Activated CD4-positive, alpha-beta memory T cell treated with anti-CD3 and anti-CD28 coated beads, Interleukin-2, amount 10 ng/mL, durations not matched to agents 7 days and 5 days (primary cell): ENCODE results near the gene PDCD2. TPM values are rescaled to one million over a fixed set of nuclear protein-coding genes. Genes with fewer than 3 reads are reported as not detected.
"Not testable (repeated sequence)": the region's sequence is repeated elsewhere in the genome, so short reads cannot be mapped to it uniquely, and the experiment has no call there.

Experiments used
- CTCF ChIA-PET: fragments of 350-600 bp; sonication (Branson Sonifier 250); formaldehyde crosslinking; loops from one replicate; lab custom pipeline; 2021; ENCODE audit warnings: antibody characterized with exemption, inconsistent platforms; lab: Charles Lee
- POLR2A ChIA-PET: fragments of 350-600 bp; sonication (Branson Sonifier 250); formaldehyde crosslinking; loops from one replicate; lab custom pipeline; 2021; ENCODE audit warnings: antibody characterized with exemption; lab: Charles Lee
- DNase-seq: peaks from one replicate; pipeline ENCODE4 v3.0.0-alpha.2; 2020
- H3K27ac Mint-ChIP-seq: one replicate; pipeline ENCODE4 v1.8.0; 2021; ENCODE audit warnings: mild to moderate bottlenecking, mixed read lengths
- H3K27me3 Mint-ChIP-seq: one replicate; pipeline ENCODE4 v1.8.0; 2021; ENCODE audit warnings: mixed read lengths
- H3K36me3 Mint-ChIP-seq: one replicate; pipeline ENCODE4 v1.8.0; 2021; ENCODE audit warnings: low read depth, mixed read lengths
- H3K4me1 Mint-ChIP-seq: one replicate; pipeline ENCODE4 v1.8.0; 2021; ENCODE audit warnings: mixed read lengths
- H3K4me3 Mint-ChIP-seq: one replicate; pipeline ENCODE4 v1.8.0; 2021; ENCODE audit warnings: mild to moderate bottlenecking, mixed read lengths
- H3K9me3 Mint-ChIP-seq: one replicate; pipeline ENCODE4 v1.8.0; 2021; ENCODE audit warnings: mixed read lengths
- total RNA-seq, 2 experiments: library from RNA; stranded (reverse); gene quantifications; one replicate each; pipeline ENCODE4 v1.2.3, GENCODE V29; 2021

PDCD2 gene
- 10 to 100 TPM; 78.7 to 82.1 TPM for total RNA-seq

DNA sequence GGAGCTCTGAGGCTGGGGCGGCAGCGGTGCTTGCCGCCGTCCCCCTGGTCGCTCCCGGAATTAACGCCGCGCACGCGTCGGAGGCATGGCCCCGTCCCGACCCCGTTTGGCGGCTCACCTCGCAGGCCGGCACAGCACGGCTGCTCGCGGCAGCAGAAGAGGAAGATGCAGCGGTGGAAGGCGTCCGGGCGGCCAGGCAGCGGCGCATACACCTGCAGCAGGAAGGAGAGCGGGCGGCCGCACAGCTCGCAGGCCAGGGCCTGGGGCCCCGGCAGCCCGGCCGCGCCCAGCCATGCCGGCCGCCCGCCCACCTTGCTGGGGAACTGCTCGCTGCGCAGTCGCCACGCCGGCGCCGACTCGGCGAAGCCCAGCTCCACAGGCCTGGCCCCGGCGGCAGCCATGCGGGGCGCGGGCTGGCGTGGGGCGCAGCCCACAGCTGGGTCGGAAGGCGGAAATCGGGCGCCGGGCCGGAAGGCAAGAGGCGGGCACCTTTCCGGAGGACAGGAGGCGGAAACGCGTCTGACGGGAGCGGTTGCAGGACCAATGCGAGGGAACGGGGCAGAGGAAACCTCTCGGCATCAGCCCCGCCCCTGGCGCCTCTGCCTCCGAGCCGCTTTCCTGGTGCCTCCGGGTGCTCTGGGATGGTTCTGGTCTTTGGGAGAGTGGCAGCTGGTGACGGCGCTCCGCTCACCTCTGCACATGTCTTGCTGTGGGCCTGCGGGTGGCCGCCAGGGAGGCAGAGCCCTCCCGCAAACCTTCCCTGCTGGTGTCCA lies at the start of gene PDCD2:
TSS of gene PDCD2 (minus strand) at position 457 of the 773 bp plus-strand sequence. CDS start at position 401, 56 bp downstream.
- POLR2A ChIA-PET: interaction anchor here (0.8 to 2.2 kb wide), 13 partner anchors 9 to 882 kb away, joined by 3 to 75 read pairs (median 6); partner anchors contain the start of genes C6orf120, DYNLT2, ERMARD and PSMB1
- Mint-ChIP-seq H3K27ac (peak within 1 kb of the TSS; percentile 91), H3K4me3 (peak within 1 kb of the TSS; percentile 98), H3K9me3 (no peaks in the 10 kb centered on the region), H3K4me1 (peaks cover 34% of the 10 kb centered on the region), H3K36me3 (peaks cover 43% of the 10 kb centered on the region), H3K27me3 (peaks cover 3% of the 10 kb centered on the region)
- DNase-seq: peak; percentile 94
- CTCF ChIA-PET: interaction anchor here (0.7 to 2.3 kb wide), 9 partner anchors 10 to 883 kb away, joined by 3 to 19 read pairs (median 4); partner anchors contain the start of genes C6orf120, PSMB1, TBP and WDR27

DNA sequence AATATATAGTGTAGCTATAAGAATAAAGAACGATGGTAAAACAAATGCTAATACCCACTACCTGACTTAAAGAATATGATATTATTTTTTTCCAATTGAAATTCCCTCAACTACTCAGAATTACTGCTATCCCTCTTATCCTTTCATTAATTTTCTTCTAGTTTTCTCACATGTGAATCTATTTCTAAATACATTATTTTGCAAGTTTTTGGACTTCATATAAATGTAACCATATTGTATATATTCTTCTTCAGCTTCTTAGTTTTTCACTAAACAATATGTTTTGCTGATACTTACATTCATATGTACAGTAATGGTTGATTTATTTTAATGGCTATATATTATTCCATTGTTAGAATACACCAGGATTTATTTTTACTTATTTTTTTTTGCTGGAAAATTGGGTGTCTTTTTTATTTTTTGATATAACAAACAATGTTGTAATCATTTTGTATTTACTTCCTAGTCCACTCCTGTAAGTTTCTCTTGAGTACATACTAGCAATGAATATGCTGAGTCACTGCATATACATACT lies 31.6 kb upstream of the PDCD2 start:
- H3K4me1 Mint-ChIP-seq, POLR2A ChIA-PET, H3K4me3 Mint-ChIP-seq, H3K27ac Mint-ChIP-seq, H3K9me3 Mint-ChIP-seq, CTCF ChIA-PET, DNase-seq, H3K27me3 Mint-ChIP-seq, H3K36me3 Mint-ChIP-seq: not testable (repeated sequence)

- POLR2A ChIA-PET, H3K9me3 Mint-ChIP-seq, H3K36me3 Mint-ChIP-seq, H3K4me1 Mint-ChIP-seq, CTCF ChIA-PET, H3K27ac Mint-ChIP-seq, DNase-seq: not testable (repeated sequence)
- Mint-ChIP-seq H3K27me3 (peaks cover 23% of the 10 kb centered on the region), H3K4me3 (peak overlapping the region; percentile 17)
Measured at GRCh38 chr6:170612256-170612804, 27.9 kb upstream of the PDCD2 start.

DNA sequence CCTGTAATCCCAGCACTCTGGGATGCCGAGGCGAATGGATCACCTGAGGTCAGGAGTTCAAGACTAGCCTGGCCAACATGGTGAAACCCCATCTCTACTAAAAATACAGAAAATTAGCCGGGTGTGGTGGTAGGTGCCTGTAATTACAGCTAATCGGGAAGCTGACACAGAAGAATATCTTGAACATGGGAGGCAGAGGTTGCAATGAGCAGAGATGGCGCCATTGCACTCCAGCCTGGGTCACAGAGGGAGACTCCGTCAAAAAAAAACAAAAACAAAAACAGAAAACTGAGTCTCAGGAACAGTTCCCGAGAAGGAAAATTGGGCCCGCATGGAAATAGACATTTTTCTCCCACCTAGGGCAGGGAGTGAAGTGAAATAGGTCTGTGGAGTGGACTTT lies 24.8 kb upstream of the PDCD2 start:
- H3K4me3 Mint-ChIP-seq, H3K4me1 Mint-ChIP-seq, H3K9me3 Mint-ChIP-seq, POLR2A ChIA-PET, H3K36me3 Mint-ChIP-seq, DNase-seq, H3K27ac Mint-ChIP-seq, CTCF ChIA-PET: not testable (repeated sequence)
- H3K27me3 Mint-ChIP-seq: peaks cover 40% of the 10 kb centered on the region

GRCh38 chr6:170605574-170606259 lies 21.3 kb upstream of the PDCD2 start:
- ChIA-PET POLR2A (no interaction called here), CTCF (no interaction called here)
- H3K27ac Mint-ChIP-seq: no peak overlapping the region
- DNase-seq: no peak
- no peak overlapping the region for H3K4me3 Mint-ChIP-seq
- H3K4me1 Mint-ChIP-seq: no peaks in the 10 kb centered on the region
- H3K36me3 Mint-ChIP-seq: no peaks in the 10 kb centered on the region
- H3K9me3 Mint-ChIP-seq: no peaks in the 10 kb centered on the region
- H3K27me3 Mint-ChIP-seq: peaks cover 47% of the 10 kb centered on the region

DNA sequence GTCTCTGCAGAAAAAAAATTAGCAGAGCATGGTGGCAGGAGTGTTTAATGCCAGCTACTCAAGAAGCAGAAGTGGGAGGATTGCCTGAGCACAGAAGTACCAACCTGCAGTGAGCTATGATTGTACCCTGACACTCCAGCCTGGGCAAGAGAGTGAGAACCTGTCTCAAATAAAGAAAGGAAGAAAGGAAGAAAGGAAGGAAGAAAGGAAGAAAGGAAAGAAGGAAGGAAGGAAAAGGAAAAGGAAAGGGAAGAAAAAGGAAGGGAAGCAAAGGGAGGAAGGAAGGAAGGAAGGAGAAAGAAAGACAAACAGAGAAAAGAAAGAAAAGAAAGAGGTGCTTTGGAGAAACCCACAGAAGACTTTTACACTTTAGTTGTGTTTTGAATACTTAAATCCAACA lies 12.8 kb upstream of the PDCD2 start:
- Mint-ChIP-seq H3K4me1 (no peaks in the 10 kb centered on the region), H3K36me3 (no peaks in the 10 kb centered on the region), H3K27ac (no peak overlapping the region), H3K27me3 (peaks cover 42% of the 10 kb centered on the region), H3K4me3 (no peak overlapping the region), H3K9me3 (peaks cover 2% of the 10 kb centered on the region)
- POLR2A ChIA-PET: no interaction called here
- CTCF ChIA-PET: no interaction called here
- DNase-seq: no peak

DNA sequence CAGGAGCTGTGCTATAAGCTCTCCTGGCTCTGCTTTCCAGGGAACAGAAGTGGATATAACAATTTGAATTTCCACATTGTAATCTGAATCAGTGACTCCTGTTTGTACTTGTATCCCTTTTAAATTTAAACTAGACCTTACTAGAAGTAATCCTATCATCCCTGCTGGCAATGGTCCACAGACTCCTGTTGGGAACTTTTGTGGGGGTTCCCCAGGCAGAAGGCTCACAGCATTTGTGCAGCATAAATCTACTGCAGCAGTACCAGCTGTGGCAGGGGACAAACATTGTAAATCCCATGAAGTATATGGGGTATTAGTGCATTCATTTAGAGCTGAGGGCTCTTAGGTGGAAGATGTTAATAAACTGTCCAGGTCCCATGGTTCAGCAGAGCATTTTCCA lies 12.0 kb upstream of the PDCD2 start:
- H3K27ac Mint-ChIP-seq: no peak overlapping the region
- H3K4me3 Mint-ChIP-seq: no peak overlapping the region
- ChIA-PET CTCF (no interaction called here), POLR2A (no interaction called here)
- no peaks in the 10 kb centered on the region for H3K36me3 Mint-ChIP-seq
- H3K9me3 Mint-ChIP-seq: peaks cover 5% of the 10 kb centered on the region
- no peaks in the 10 kb centered on the region for H3K4me1 Mint-ChIP-seq
- H3K27me3 Mint-ChIP-seq: peaks cover 42% of the 10 kb centered on the region
- no peak for DNase-seq

DNA sequence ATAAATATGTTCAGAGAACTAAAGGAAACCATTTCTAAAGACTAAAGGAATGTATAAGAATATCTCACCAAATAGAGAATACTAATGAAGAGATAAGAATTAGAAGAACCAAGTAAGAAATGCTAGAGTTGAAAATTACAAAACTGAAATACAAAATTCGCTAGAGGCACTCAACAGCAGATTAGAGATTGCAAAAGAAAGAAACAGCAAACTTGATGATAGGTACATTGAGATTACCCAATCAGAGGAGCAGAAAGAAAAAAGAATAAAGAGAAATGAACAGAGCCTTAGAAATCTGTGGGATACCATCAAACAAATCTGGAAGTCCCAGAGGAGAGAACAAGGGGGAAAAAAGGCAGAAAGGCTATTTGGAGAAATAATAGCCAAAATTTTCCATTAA lies 6.3 kb upstream of the PDCD2 start:
- Mint-ChIP-seq H3K27me3 (peaks cover 37% of the 10 kb centered on the region), H3K36me3 (peaks cover 3% of the 10 kb centered on the region), H3K9me3 (peaks cover 19% of the 10 kb centered on the region), H3K4me3 (no peak overlapping the region), H3K27ac (no peak overlapping the region), H3K4me1 (no peaks in the 10 kb centered on the region)
- ChIA-PET CTCF (no interaction called here), POLR2A (no interaction called here)
- no peak for DNase-seq

GRCh38 chr6:170584954-170585498 lies 589 bp upstream of the PDCD2 start:
- Mint-ChIP-seq H3K27ac (peak overlapping the region; percentile 88), H3K36me3 (peaks cover 36% of the 10 kb centered on the region), H3K27me3 (peaks cover 8% of the 10 kb centered on the region), H3K9me3 (peaks cover 2% of the 10 kb centered on the region), H3K4me3 (peak overlapping the region; percentile 98), H3K4me1 (peaks cover 34% of the 10 kb centered on the region)
- no peak for DNase-seq
- CTCF ChIA-PET: interaction anchor here (1.6 to 2.3 kb wide), 3 partner anchors 11 to 31 kb away, joined by 5 to 19 read pairs (median 18); partner anchors contain the start of genes PSMB1 and TBP
- POLR2A ChIA-PET: interaction anchor here (0.9 to 2.2 kb wide), 9 partner anchors 9 to 883 kb away, joined by 3 to 75 read pairs (median 8); partner anchors contain the start of genes C6orf120, DYNLT2, ERMARD and PSMB1

DNA sequence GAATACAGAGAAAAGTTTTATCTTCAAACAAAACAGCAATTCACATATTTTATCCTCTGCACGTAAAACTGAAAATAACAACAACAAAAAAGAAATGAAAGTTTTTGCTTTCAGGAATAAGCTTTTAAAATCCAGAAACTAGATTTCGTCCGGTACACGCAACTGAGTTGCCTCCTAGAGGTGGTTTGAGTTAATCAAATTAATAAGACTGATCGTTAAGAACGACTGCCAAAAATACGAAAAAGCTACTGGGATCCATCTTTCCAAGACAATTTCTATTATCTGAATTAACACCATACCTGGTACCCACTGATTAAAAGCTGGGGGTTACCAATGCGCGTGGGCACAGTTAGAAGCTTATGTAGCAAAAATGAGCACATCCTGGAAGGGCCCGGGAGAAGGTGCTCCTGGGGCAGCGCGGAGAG lies 669 bp downstream of the PDCD2 start:
- no peak for DNase-seq
- H3K27ac Mint-ChIP-seq: peak overlapping the region; percentile 91
- peaks cover 34% of the 10 kb centered on the region for H3K4me1 Mint-ChIP-seq
- H3K9me3 Mint-ChIP-seq: no peaks in the 10 kb centered on the region
- peaks cover 3% of the 10 kb centered on the region for H3K27me3 Mint-ChIP-seq
- peak overlapping the region; percentile 98 for H3K4me3 Mint-ChIP-seq
- ChIA-PET POLR2A (interaction anchor here (0.8 to 2.2 kb wide), 12 partner anchors 8 to 881 kb away, joined by 3 to 75 read pairs (median 7); partner anchors contain the start of genes C6orf120, DYNLT2, ERMARD and PSMB1), CTCF (interaction anchor here (0.7 to 2.3 kb wide), 9 partner anchors 9 to 882 kb away, joined by 3 to 19 read pairs (median 4); partner anchors contain the start of genes C6orf120, PSMB1, TBP and WDR27)
- peaks cover 49% of the 10 kb centered on the region for H3K36me3 Mint-ChIP-seq

DNA sequence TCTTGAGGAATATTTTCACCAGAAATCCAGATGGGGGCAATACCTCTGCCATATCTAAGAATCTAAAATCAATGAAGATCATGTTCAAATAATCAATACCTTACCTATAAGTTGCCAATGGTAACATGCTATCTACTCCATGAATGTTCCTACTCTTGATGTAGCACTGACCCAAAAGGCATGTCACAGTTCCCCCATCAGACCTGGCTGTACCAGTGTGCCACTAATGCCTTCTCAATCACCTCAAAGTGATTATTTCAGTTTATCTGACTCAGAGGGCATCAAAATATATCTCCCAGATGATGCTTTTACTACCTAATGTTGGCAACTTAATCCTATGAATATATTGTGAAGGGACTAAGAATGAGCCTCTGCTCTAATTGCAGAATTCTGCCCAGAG lies 5.5 kb downstream of the PDCD2 start:
- Mint-ChIP-seq H3K4me3 (no peak overlapping the region), H3K27ac (no peak overlapping the region), H3K36me3 (peaks cover 66% of the 10 kb centered on the region), H3K9me3 (no peaks in the 10 kb centered on the region), H3K27me3 (no peaks in the 10 kb centered on the region), H3K4me1 (peaks cover 25% of the 10 kb centered on the region)
- POLR2A ChIA-PET: interaction anchor here (1.6 to 1.7 kb wide), 2 partner anchors 24 to 27 kb away, joined by 4 to 7 read pairs; no protein-coding TSS in a partner anchor
- DNase-seq: no peak
- CTCF ChIA-PET: no interaction called here

- CTCF ChIA-PET: interaction anchor here (0.6 to 3.3 kb wide), 3 partner anchors 9 to 182 kb away, joined by 3 to 18 read pairs (median 3); partner anchors contain the start of gene PDCD2
- H3K4me3 Mint-ChIP-seq: no peak overlapping the region
Measured at GRCh38 chr6:170575250-170575649, 9.2 kb downstream of the PDCD2 start.

More at GRCh38 chr6:170575250-170575649, 9.2 kb downstream of the PDCD2 start:
- no peak for DNase-seq
- Mint-ChIP-seq H3K4me1 (peaks cover 5% of the 10 kb centered on the region), H3K36me3 (peaks cover 56% of the 10 kb centered on the region), H3K9me3 (no peaks in the 10 kb centered on the region), H3K27me3 (no peaks in the 10 kb centered on the region), H3K27ac (no peak overlapping the region)
- POLR2A ChIA-PET: interaction anchor here (1.3 to 2.7 kb wide), 3 partner anchors 9 to 23 kb away, joined by 3 to 12 read pairs (median 11); partner anchors contain the start of genes PDCD2 and PSMB1
